HepG2 (cell line): ENCODE results near the gene C12orf56. TPM values are rescaled to one million over a fixed set of nuclear protein-coding genes. Genes with fewer than 3 reads are reported as not detected.
"Not testable (repeated sequence)": the region's sequence is repeated elsewhere in the genome, so short reads cannot be mapped to it uniquely, and the experiment has no call there.

Experiments used
- ATAC-seq: fragments of 200-7000 bp; cut with Tn5 transposase; 3 replicates; pipeline ENCODE4 v1.9.1; 2020; ENCODE audit warnings: mild to moderate bottlenecking, moderate library complexity
- BruUV-seq: library from RNA; stranded (reverse); fragments of 400-500 nt; replicated peaks from 2 replicates; lab custom pipeline; 2021; lab: Mats Ljungman, UMichigan
- CTCF ChIA-PET: fragments of 300-600 bp; formaldehyde crosslinking; extraction: SDS; loops from one replicate; lab custom pipeline; 2021; ENCODE audit warnings: low total read pairs, inconsistent platforms, low intra/inter-chr PET ratio; lab: Yijun Ruan, JAX
- POLR2A ChIA-PET: fragments of 350-600 bp; sonication (Branson Sonifier 250); formaldehyde crosslinking; loops from one replicate; lab custom pipeline; 2020; ENCODE audit warnings: antibody characterized with exemption, inconsistent platforms; lab: Yijun Ruan, JAX
- DNase-seq: peaks from one replicate; pipeline ENCODE4 v3.0.0-alpha.2; 2015; ENCODE audit warnings: low spot score
- FAIRE-seq: peaks from 3 replicates; lab custom pipeline; 2011; peaks lifted over from hg19 to GRCh38; lab: Jason Lieb, UNC
- H2AFZ ChIP-seq: one replicate; pipeline ENCODE4 v1.6.1; 2011; ENCODE audit warnings: low read length, inconsistent platforms
- H3K27ac ChIP-seq: fragments of 300-600 bp; 3 replicates; pipeline ENCODE4 v1.8.0; 2011; ENCODE audit warnings: mixed run types, mild to moderate bottlenecking, mixed read lengths, low read length, inconsistent platforms; ENCODE audit not compliant: insufficient read depth; ENCODE audit errors: extremely low read length
- H3K27me3 ChIP-seq, 2 experiments: fragments of 200-600 bp in 1 of 2; 2 replicates in 1 of 2; 3 replicates in 1 of 2; pipeline versions ENCODE4 v1.6.0 to v1.8.0; 2011; ENCODE audit warnings: low read length in 2 of 2, mild to moderate bottlenecking in 2 of 2, moderate library complexity in 2 of 2, inconsistent platforms in 1 of 2; ENCODE audit not compliant: insufficient read depth in 2 of 2, control insufficient read depth in 1 of 2
- H3K36me3 ChIP-seq, 2 experiments: fragments of 200-600 bp in 1 of 2; replicated peaks in 1 of 2; 2 replicates in 1 of 2; 3 replicates in 1 of 2; pipeline versions ENCODE4 v1.5.1 to v1.8.0; 2011; ENCODE audit warnings: low read length in 2 of 2, inconsistent platforms in 1 of 2; ENCODE audit not compliant: insufficient read depth in 2 of 2, control insufficient read depth in 1 of 2
- H3K4me1 ChIP-seq: 2 replicates; pipeline ENCODE4 v1.5.1; 2012; ENCODE audit warnings: low read length, inconsistent platforms; ENCODE audit not compliant: insufficient read depth
- H3K4me2 ChIP-seq: 2 replicates; pipeline ENCODE4 v1.6.0; 2011; ENCODE audit warnings: low read depth, low read length, inconsistent platforms
- H3K4me3 ChIP-seq, 3 experiments: fragments of 200-600 bp in 1 of 3; sonication (generic), shearing (Covaris generic) in 1 of 3; replicated peaks in 1 of 3; 2 replicates each; pipeline ENCODE4 v1.5.1; 2011 to 2016; ENCODE audit warnings: low read length in 3 of 3, inconsistent platforms in 2 of 3, low read depth in 2 of 3, mild to moderate bottlenecking in 2 of 3, control low read depth in 1 of 3, mixed read lengths in 1 of 3; ENCODE audit not compliant: insufficient read depth in 1 of 3
- H3K79me2 ChIP-seq: one replicate; pipeline ENCODE4 v1.6.1; 2011; ENCODE audit warnings: low read length, inconsistent platforms; ENCODE audit not compliant: insufficient read depth
- H3K9ac ChIP-seq: 2 replicates; pipeline ENCODE4 v1.6.0; 2011; ENCODE audit warnings: mild to moderate bottlenecking, low read depth, low read length, inconsistent platforms; ENCODE audit not compliant: insufficient read depth
- H3K9me3 ChIP-seq: 2 replicates; pipeline ENCODE4 v1.5.1; 2012; ENCODE audit warnings: mild to moderate bottlenecking, low read length
- H4K20me1 ChIP-seq: 2 replicates; pipeline ENCODE4 v1.6.0; 2011; ENCODE audit warnings: inconsistent platforms, mild to moderate bottlenecking, low read length, moderate library complexity; ENCODE audit not compliant: insufficient read depth
- AHR ChIP-seq: IDR thresholded peaks from 2 replicates; pipeline ENCODE4 v1.6.1; 2018; ENCODE audit warnings: missing genetic modification reagents, missing compliant biosample characterization
- BCL6 ChIP-seq: IDR thresholded peaks from 2 replicates; pipeline ENCODE4 v1.6.1; 2016; ENCODE audit warnings: missing genetic modification reagents, missing compliant biosample characterization
- CTCF ChIP-seq: sonication (generic); formaldehyde crosslinking; IDR thresholded peaks from 2 replicates; pipeline ENCODE4 v1.5.0; 2020; ENCODE audit warnings: mild to moderate bottlenecking, missing genetic modification reagents, moderate library complexity
- EP300 ChIP-seq, 3 experiments: sonication (generic) in 1 of 3; formaldehyde crosslinking in 1 of 3; IDR thresholded peaks; 2 replicates each; pipeline versions ENCODE4 v1.5.1 to v1.6.1; 2011 to 2020; ENCODE audit warnings: low read depth in 2 of 3, low read length in 2 of 3, borderline replicate concordance in 1 of 3, improper control_type of control experiment in 1 of 3, mild to moderate bottlenecking in 1 of 3, missing genetic modification reagents in 1 of 3, moderate library complexity in 1 of 3
- HOXA7 ChIP-seq: sonication (generic); formaldehyde crosslinking; IDR thresholded peaks from 2 replicates; pipeline ENCODE4 v1.8.1; 2022; ENCODE audit warnings: mild to moderate bottlenecking, missing genetic modification reagents, moderate library complexity
- TERF1 ChIP-seq: sonication (generic); formaldehyde crosslinking; IDR thresholded peaks from 2 replicates; pipeline ENCODE4 v1.8.0; 2022; ENCODE audit warnings: mild to moderate bottlenecking, missing genetic modification reagents, moderate library complexity
- WGBS: methylation state at CpG from one replicate; pipeline ENCODE4 v1.1.6; 2017; ENCODE audit warnings: low lambda C conversion rate; 5-methylcytosine and 5-hydroxymethylcytosine counted together
- in situ Hi-C: cut with HindIII; loops from 2 replicates; pipeline ENCODE4 v1.10.0; 2017; ENCODE audit warnings: low pct_unique_long_range_greater_than_20kb; ENCODE audit not compliant: extremely low pct_ligation_motif_present
- intact Hi-C: fragments of 100-400 bp; cut with micrococcal nuclease; formaldehyde crosslinking; loops from one replicate; pipeline ENCODE4 v1.10.0; 2022; ENCODE audit not compliant: unreplicated experiment
- polyA plus RNA-seq, 8 experiments: library from polyadenylated mRNA; depleted of rRNA in 3 of 8; stranded (reverse) in 7 of 8; unstranded in 1 of 8; fragments of >200 nt; fragmentation: Illumina TruSeq in 4 of 8; extraction: Trizol in 4 of 8; gene quantifications; 2 replicates each; pipeline versions ENCODE4 v1.2.1 to v1.2.3, GENCODE V29; 2011 to 2016; ENCODE audit warnings: low read depth in 4 of 8, missing spikeins in 1 of 8, mixed read lengths in 1 of 8; ENCODE audit not compliant: insufficient read depth in 1 of 8
- total RNA-seq, 5 experiments: library from RNA; depleted of rRNA; stranded (reverse); fragments of >200 nt; fragmentation: Illumina TruSeq; extraction: Trizol; gene quantifications; 2 replicates each; pipeline ENCODE4 v1.2.3, GENCODE V29; 2016; ENCODE audit warnings: low read depth in 1 of 5

Gene C12orf56
- total and polyA plus RNA-seq, 2 of the 13 experiments (the other 11 are each of a cell fraction or from before 2014, with no cell fraction given): 0.07 TPM; not detected in 1

- FAIRE-seq, H3K9ac ChIP-seq, H3K36me3 ChIP-seq, ATAC-seq, H3K79me2 ChIP-seq, intact Hi-C loops, H3K27me3 ChIP-seq, DNase-seq, H4K20me1 ChIP-seq, H2AFZ ChIP-seq, H3K27ac ChIP-seq, POLR2A ChIA-PET, H3K4me2 ChIP-seq, H3K4me3 ChIP-seq, BruUV-seq, in situ Hi-C loops, H3K9me3 ChIP-seq, CTCF ChIA-PET: not testable (repeated sequence)
- H3K4me1 ChIP-seq: peaks cover 14% of the 10 kb centered on the region; the same call in 1 of the 2 replicates
- WGBS: 78% methylated on average over 23 of the region's 23 CpGs
Measured at GRCh38 chr12:64319540-64320225, 70.9 kb downstream of the C12orf56 start.

GRCh38 chr12:64318605-64319004 is 72.0 kb downstream of the C12orf56 start:
- no peak for FAIRE-seq

More at GRCh38 chr12:64318605-64319004, 72.0 kb downstream of the C12orf56 start:
- H3K36me3 ChIP-seq: no peaks in the 10 kb centered on the region
- no peak overlapping the region for H3K4me2 ChIP-seq
- H3K27me3 ChIP-seq: 0 out of 5 replicates have a peak, but pooled peaks cover 0 to 5% of the 10 kb centered on the region in 2 experiments
- no peak overlapping the region for H3K27ac ChIP-seq
- H3K9ac ChIP-seq: no peak overlapping the region
- 5% methylated on average over 3 of the region's 3 CpGs for WGBS
- DNase-seq: peak; percentile 1
- H4K20me1 ChIP-seq: no peaks in the 10 kb centered on the region
- no peak overlapping the region for H3K4me3 ChIP-seq
- BruUV-seq: no TSS peak
- in situ Hi-C loops: no loop called here
- H3K9me3 ChIP-seq: no peaks in the 10 kb centered on the region
- H3K79me2 ChIP-seq: no peaks in the 10 kb centered on the region
- peaks cover 14% of the 10 kb centered on the region; the same call in 1 of the 2 replicates for H3K4me1 ChIP-seq
- POLR2A ChIA-PET: no interaction called here
- ATAC-seq: peak; percentile 39; the same call in 1 of the 3 replicates
- TF ChIP-seq EP300 (IDR thresholded peaks at IDR 0.05; ENCODE audit: low read depth in 2 of 2, low read length in 2 of 2): no peak
- TF ChIP-seq EP300 (CRISPR knock-in tag; IDR thresholded peaks at IDR 0.05; ENCODE audit: borderline replicate concordance): no peak
- TF ChIP-seq AHR (CRISPR knock-in tag): no peak
- TF ChIP-seq BCL6 (CRISPR knock-in tag): no peak
- TF ChIP-seq HOXA7: no peak
- TF ChIP-seq CTCF: peak; percentile 43
- TF ChIP-seq TERF1 (CRISPR knock-in tag): no peak
- intact Hi-C loops: no loop called here
- no peak overlapping the region for H2AFZ ChIP-seq
- CTCF ChIA-PET: no interaction called here
